HL-60 (cell line): ENCODE data around the gene GOLGA6A.
"Not testable (repeated sequence)": the region's sequence is repeated elsewhere in the genome, so short reads cannot be mapped to it uniquely, and the experiment has no call there.

ENCODE experiments used
- DNase-seq, 2 experiments: peaks; one replicate each; pipeline ENCODE4 v3.0.0-alpha.2; 2010 to 2020; ENCODE audit warnings: low read depth in 1 of 2, low spot score in 1 of 2
- H3K27ac ChIP-seq: fragments of 250-450 bp; sonication (Bioruptor Pico); replicated peaks from 2 replicates; pipeline ENCODE4 v1.5.1; 2020; ENCODE audit warnings: mild to moderate bottlenecking, moderate library complexity
- H3K27me3 ChIP-seq: fragments of 250-450 bp; sonication (Bioruptor Pico); 2 replicates; pipeline ENCODE4 v1.5.1; 2021; ENCODE audit warnings: mild to moderate bottlenecking, moderate library complexity; ENCODE audit not compliant: insufficient read depth, poor library complexity, severe bottlenecking
- H3K4me3 ChIP-seq: replicated peaks from 2 replicates; pipeline ENCODE4 v1.5.1; 2011; ENCODE audit warnings: mild to moderate bottlenecking, control low read depth, low read length; ENCODE audit not compliant: insufficient read depth
- GABPA ChIP-seq: IDR thresholded peaks from 2 replicates; pipeline ENCODE4 v1.6.1; 2012; ENCODE audit warnings: low read depth
- POLR2AphosphoS5 ChIP-seq: IDR thresholded peaks from 2 replicates; pipeline ENCODE4 v1.6.1; 2012; ENCODE audit warnings: low read depth
- SPI1 ChIP-seq: IDR thresholded peaks from 2 replicates; pipeline ENCODE4 v1.6.1; 2012; ENCODE audit warnings: low read depth, mild to moderate bottlenecking, borderline replicate concordance

The GOLGA6A gene

DNA sequence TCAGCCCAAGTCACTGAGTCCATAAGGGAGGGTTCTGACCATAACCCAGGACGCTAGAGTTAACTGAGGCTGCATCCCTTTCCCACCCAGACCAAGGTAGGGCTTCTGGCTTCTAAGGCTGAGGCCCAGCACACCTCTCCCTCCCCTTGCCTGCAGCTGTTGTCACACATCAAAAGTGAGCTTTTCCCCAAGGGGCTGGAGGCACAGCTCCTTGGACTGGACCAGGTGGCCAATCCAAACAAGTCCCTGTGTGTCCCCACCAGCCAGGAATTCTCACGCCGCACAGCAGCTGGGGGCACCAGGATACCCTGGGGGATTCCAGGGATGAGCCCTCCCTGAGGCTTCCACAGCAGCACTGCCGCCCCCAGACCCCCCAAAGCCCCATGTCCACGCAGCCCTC is 25.8 kb upstream of the GOLGA6A start:
- Histone ChIP-seq H3K27me3 (no peaks in the 10 kb centered on the region), H3K27ac (no peak overlapping the region), H3K4me3 (no peak overlapping the region)
- TF ChIP-seq SPI1: no peak
- no peak for TF ChIP-seq POLR2AphosphoS5
- TF ChIP-seq GABPA: no peak
- no peak for DNase-seq

DNA sequence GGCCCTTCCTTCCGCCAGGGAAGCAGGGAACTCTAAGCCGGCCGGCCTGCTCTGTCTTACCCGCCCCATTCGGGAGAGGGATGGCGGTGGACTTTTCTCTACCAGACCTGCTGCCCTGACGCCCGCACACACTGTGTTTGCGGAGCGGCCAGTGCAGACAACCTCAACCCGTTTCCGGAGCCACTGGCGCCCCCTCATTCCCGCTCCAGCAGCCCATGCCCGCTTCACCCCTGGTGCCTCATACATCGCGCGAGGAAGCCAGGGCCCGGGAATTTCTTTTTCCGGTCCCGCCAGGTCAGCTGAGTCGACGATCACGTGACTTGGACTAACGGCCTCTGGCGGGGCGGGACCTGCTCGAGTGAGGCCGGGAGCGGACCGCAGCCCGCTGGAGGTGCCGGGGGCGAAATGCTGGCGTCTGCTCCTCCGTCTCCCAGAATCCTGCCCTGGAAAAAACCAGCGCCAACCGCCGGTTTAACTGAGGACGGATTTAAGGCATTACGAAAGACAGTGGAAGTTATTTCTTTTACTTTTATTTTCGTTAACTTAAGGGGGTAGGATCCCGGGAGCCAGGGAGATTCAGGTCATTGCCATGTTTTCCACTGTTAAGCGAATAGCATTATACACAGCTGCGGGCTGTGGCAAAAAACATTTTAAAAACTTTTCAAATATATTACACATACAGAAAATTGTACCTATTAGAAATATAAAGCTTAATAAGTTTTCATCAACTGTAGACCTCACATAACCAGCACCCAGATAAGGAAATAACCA is 17.8 kb upstream of the GOLGA6A start:
- not testable (repeated sequence) for H3K27me3 ChIP-seq
- peak overlapping the region; percentile 59 for H3K27ac ChIP-seq
- peak overlapping the region; percentile 27 for H3K4me3 ChIP-seq
- peak; percentile 47 to 86 for DNase-seq

DNA sequence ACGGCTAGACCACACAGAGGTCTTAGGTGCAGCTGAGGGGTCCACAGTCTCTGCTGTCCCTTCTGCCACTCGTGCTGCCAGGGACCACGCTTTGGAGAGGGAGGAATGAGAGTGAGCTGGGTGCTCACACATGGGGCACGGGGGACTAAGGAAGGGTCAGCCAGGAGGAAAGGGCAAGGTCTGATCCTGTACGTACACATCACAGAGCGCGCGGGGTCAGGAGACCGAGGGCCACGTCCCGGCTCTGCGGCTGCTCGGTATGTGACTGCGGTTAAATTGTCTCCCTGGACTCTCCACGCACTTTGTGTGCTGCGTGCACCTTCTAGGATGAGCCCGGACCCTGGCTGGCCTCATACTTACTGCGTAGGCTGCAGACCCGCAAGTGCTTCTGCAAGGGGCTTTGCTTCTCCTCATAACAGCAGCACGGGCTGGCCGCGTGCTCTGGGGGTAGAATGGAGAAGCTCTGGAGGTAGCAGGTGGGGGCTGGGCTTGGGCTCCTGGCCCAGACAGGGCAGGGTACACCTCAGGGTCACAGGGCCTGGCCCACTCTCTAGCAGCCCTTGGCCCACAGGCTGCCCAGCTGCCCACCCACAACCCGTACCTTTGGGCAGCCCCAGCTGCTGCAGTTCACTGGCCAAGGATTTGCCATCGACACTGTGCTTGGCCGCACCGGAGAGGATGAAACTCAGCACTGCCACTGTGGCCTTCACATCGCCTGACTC is 14.6 kb upstream of the GOLGA6A start:
- not testable (repeated sequence) for DNase-seq, H3K27me3 ChIP-seq, H3K4me3 ChIP-seq, H3K27ac ChIP-seq

DNA sequence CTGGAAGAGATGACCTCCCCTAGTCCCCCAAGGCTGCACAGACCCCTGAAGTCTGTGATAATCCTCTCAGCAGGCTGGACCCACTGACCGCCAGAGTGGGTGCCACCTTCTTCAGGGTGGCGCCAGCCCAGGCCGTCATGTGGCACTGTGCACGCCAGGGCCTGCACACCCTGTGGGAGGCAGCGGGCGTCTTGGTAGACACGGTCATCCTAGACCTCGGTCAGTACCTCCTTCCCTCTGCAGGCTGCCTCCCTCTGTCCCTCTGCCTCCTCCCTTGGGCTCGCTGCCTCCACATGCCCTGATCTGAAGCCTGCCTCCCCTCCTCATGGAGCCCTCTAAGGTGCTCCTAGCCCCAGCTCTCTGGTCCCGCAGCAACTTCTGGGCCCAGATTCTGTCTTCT is 13.3 kb upstream of the GOLGA6A start:
- not testable (repeated sequence) for H3K27ac ChIP-seq, H3K4me3 ChIP-seq, DNase-seq, H3K27me3 ChIP-seq

DNA sequence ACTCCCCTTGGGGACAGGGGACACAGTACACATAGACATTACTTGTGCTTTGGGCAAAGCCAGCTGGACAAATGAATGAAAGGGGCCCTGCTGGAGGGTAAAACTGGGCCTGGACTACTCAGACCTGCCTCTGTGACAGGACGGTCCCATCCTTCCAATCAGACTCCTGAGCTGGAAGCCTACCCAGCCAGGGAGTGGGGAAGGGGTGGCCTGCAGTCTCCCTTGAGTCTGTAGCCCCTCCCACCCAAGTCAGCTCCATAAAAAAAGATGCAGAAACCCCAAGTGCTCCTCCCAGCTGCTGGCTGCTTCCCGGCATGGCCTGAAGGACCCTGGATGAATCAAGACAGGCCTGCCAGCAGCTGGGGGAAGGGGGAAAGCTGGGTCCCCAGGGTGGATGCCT is 12.2 kb upstream of the GOLGA6A start:
- DNase-seq, H3K4me3 ChIP-seq, H3K27me3 ChIP-seq, H3K27ac ChIP-seq: not testable (repeated sequence)

DNA sequence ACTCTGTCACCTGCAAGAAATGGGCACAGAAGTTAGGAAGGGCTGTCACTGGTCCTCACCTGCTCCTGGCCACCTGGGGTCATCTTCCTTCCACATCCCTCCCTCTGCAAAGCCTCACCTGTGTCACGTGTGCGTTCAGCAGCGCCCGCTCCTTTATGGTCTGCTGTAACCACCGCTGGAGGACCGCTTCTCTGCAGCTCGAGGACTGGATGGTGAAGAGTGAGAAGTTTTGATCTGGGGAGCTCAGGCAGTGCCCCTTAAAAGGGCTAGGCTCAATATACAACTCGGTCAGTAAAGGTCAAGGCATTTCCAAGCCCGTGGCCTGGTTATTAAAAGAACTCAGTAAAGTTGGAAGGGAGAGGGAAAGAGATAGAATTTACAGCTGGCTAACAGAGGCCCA is 6.6 kb downstream of the GOLGA6A start:
- H3K4me3 ChIP-seq, DNase-seq, H3K27me3 ChIP-seq, H3K27ac ChIP-seq: not testable (repeated sequence)

DNA sequence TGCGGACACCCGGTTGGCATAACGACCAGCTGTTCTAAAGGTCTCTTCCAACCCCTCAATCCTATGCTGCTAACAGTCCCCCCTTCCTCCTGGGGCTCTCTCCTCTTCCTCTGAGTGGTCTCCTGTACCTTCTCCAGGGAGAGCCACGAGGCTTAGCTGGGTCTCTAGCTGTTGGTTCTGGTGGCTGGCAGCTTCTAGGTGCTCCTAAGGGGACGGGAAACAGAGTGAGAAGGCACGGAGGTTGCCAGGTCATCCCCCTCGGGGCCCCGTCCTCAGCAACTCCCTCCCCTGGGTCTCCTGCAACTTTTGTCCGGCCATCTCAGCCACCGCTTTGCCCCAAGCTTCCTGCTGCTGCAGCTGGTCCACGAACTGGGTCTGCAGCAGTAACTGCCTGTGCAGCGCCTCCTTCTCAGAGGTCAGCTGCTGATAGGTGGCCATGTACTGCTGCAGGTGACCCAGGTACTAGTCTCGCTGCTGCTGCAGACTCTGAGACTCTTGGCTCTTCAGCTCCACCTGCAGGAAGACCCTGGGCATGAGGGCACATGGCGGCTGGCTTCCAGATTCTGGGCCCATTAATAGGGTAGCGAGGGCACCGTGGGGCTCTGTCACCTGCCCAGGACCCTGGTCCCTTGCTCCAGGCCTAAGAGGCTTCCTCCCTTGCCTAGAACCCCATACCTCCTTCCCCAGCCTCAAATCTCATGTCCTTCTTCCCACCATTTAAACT is 9.6 kb downstream of the GOLGA6A start:
- H3K27me3 ChIP-seq, H3K4me3 ChIP-seq, H3K27ac ChIP-seq: not testable (repeated sequence)
- DNase-seq: peak in 1 of 2 experiments; percentile 41

DNA sequence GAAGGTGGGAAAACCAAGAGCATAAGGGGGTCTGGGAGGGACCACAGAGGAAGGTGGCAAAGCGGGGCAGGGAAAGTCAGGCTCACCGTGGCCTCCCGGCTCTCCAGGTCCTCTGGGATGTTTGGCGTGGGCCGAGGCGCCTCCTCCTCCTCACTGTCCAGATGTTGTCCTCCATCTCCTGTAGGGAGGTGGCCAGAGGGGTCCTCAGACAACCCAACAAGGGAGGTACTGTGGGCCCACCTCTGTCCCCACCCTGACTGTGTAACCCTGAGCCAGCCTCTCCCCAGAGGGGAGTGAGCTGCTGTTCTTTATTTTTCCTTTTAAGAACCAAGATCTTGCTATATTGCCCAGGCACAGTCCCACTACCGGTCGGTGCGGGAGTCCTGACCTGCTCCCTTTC is 10.2 kb downstream of the GOLGA6A start:
- not testable (repeated sequence) for H3K27ac ChIP-seq, DNase-seq, H3K27me3 ChIP-seq, H3K4me3 ChIP-seq

DNA sequence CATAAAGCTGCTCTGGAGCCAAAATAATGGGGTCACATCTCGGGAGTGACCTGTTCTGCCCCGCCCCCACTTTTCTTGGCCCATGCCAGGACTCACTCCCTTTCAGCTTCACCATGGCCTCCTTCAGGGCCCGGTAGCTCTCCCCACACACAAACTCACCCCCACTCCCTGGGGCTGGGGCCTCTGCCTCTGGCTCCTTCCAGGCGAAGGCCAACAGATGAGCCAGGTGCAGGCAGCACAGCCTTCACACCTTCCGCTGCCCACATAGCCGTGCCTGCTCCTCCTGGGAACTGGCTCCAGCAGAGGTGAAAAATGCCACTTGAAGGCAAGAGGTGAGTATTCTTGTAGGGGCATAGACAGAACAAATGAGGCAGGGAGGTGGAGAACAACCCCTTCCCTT is 10.7 kb downstream of the GOLGA6A start:
- H3K27me3 ChIP-seq, DNase-seq, H3K27ac ChIP-seq, H3K4me3 ChIP-seq: not testable (repeated sequence)

DNA sequence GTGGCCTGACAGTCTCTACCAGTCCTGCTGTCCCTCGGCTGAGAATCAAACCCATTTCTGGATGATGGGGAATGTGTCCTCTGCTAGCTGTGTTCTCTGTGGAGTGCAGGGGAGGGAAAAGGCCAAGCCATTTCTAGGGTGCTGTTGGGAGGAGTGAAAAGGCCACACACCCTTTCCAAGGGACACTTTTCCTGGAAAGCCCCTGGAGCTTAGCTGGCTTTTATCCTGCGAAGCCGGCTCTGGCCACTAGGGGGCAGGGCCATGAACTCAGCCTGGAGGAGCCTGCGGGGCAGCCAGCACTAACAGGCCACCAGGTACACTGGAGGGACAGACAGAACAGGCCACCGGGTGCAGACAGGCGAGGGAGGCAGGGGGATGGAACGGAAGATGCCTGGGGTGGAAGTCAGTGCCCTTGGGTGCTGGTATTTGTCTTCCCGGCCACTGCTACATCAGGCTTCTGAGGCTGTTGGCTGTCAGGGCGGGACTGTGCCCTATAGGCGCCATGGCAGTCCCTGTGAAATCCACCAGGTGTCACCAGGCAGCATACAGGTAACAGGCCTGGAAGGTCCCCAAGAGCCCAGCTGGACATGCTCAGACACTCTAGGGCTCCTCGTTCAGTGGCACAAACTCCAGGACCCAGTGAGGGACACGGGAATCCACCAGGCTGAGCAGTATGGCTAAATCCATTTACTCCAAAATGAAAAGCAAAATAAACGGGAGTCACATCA is 16.5 kb downstream of the GOLGA6A start:
- not testable (repeated sequence) for H3K27me3 ChIP-seq, H3K27ac ChIP-seq, H3K4me3 ChIP-seq
- peak in 1 of 2 experiments; percentile 14 for DNase-seq

DNA sequence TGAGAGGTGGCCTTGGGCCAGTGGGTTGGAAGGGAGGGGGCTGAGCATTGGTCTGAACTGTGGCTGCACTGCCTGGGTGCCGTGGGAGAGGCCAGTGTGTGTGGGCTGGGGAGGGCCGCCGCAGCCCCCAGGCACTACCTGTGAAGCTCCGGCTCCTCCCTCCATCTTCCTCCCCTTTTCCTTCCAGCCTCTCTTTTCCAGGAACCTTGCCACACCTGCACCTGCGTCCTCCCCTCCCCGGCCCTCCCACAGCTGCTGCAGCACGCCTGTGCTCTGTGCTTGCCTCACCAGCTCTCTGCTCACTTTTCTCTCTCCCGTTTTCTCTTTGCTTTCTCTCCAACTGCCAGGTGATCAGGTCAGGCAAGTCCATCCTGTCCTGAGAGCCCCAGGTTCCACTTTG is 17.5 kb downstream of the GOLGA6A start:
- not testable (repeated sequence) for H3K27me3 ChIP-seq, DNase-seq, H3K27ac ChIP-seq, H3K4me3 ChIP-seq

DNA sequence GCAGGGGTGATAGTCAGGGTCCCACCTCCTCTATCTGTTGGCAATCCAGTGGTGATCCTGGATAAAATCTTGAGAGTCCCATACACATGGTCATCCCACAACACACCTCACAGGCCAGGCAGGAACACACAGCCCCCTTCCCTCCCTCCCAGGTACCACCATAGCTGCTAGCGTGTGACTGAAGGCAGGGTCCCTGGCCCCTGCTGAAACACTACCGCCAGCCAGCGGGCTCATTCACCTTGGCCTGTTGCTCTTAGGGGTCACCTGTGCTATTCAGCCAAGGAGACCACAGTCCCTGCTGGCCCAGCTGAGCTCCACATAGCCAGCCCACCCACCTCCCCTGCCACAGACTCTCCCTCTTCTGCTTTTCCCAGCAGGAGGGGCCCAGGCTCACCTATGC is 18.2 kb downstream of the GOLGA6A start:
- H3K4me3 ChIP-seq, H3K27ac ChIP-seq, H3K27me3 ChIP-seq, DNase-seq: not testable (repeated sequence)

DNA sequence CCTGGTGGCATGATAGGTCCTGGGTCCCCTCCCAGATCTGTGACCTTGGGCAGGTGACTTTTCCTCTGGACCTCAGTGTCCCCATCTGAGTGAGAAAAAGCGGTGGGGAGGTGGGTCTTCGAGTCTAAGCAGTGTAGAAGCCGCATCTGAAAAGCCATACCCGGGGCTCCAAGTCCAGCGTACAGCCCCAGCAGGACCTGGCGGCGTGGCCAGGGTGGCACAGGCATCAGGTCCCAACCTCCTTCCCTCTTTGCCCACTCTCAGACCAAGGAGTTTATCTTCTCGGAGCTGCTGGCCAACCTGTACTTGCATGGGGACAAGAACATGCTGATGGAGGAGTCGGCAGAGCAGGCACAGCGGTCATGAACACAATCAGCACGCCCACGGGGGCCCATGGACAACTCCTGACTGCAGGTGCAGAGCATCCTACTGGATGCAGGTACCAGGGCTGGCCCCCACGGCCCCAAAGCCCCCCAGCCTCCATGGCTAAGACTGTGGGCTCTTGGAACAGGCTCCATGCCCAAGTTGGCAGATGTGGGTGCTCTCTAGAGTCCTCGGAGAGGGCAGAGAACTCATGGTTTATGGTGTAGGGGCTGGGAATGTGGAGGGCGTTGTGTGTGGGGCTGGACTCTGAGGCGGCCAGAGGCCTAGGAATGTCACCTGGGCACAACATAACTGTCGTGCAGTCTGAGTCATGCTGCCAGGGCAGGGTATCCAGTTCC is 18.8 kb downstream of the GOLGA6A start:
- not testable (repeated sequence) for H3K4me3 ChIP-seq, H3K27me3 ChIP-seq, DNase-seq, H3K27ac ChIP-seq
